Endothelial cell of umbilical vein (primary cell): ENCODE measurements around the gene SH3PXD2A. TPM values are rescaled to one million over a fixed set of nuclear protein-coding genes. Genes with fewer than 3 reads are reported as not detected.

Experiments used
- BruUV-seq: library from RNA; stranded (reverse); fragments of 400-500 nt; replicated peaks from 2 replicates; lab custom pipeline; 2021; lab: Mats Ljungman, UMichigan
- CTCF ChIA-PET: fragments of 300-600, 350-600 bp; sonication (Branson Sonifier 250); formaldehyde crosslinking; loops from one replicate; lab custom pipeline; 2021; ENCODE audit warnings: antibody characterized with exemption, inconsistent platforms; lab: Charles Lee
- POLR2A ChIA-PET: fragments of 300-600, 350-600 bp; sonication (Branson Sonifier 250); formaldehyde crosslinking; loops from one replicate; lab custom pipeline; 2021; ENCODE audit warnings: antibody characterized with exemption, inconsistent platforms; lab: Charles Lee
- DNase-seq: peaks from one replicate; pipeline ENCODE4 v3.0.0-alpha.2; 2011; ENCODE audit warnings: low read depth, low spot score
- FAIRE-seq: peaks from 2 replicates; lab custom pipeline; 2011; peaks lifted over from hg19 to GRCh38; lab: Jason Lieb, UNC
- H2AFZ ChIP-seq: 2 replicates; pipeline ENCODE4 v1.6.0; 2012; ENCODE audit warnings: low read depth, low read length, control low read depth, inconsistent platforms
- H3K27ac ChIP-seq: 2 replicates; pipeline ENCODE4 v1.5.1; 2011; ENCODE audit warnings: low read depth, mild to moderate bottlenecking, control low read depth, low read length, moderate library complexity; ENCODE audit not compliant: insufficient read depth
- H3K27me3 ChIP-seq, 2 experiments: 2 replicates each; pipeline versions ENCODE4 v1.6.0 to v1.6.1; 2011; ENCODE audit warnings: low read length in 2 of 2, mixed read lengths in 1 of 2; ENCODE audit not compliant: control insufficient read depth in 2 of 2, insufficient read depth in 2 of 2
- H3K36me3 ChIP-seq, 2 experiments: 2 replicates in 1 of 2; 3 replicates in 1 of 2; pipeline ENCODE4 v1.5.1; 2011; ENCODE audit warnings: low read length in 2 of 2, mild to moderate bottlenecking in 1 of 2, moderate library complexity in 1 of 2; ENCODE audit not compliant: control insufficient read depth in 2 of 2, insufficient read depth in 2 of 2; ENCODE audit errors: extremely low read depth in 1 of 2
- H3K4me1 ChIP-seq: 3 replicates; pipeline ENCODE4 v1.5.1; 2011; ENCODE audit warnings: mild to moderate bottlenecking, low read length; ENCODE audit not compliant: control insufficient read depth, insufficient read depth; ENCODE audit errors: extremely low read depth
- H3K4me2 ChIP-seq: 2 replicates; pipeline ENCODE4 v1.6.1; 2011; ENCODE audit warnings: low read length, control low read depth, mixed read lengths; ENCODE audit not compliant: insufficient read depth
- H3K4me3 ChIP-seq, 3 experiments: fragments of 200-600 bp in 1 of 3; sonication (generic), shearing (Covaris generic) in 1 of 3; replicated peaks in 1 of 3; 2 replicates each; pipeline ENCODE4 v1.5.1; 2011 to 2016; ENCODE audit warnings: control low read depth in 3 of 3, low read length in 3 of 3, mild to moderate bottlenecking in 2 of 3, inconsistent platforms in 1 of 3, low read depth in 1 of 3, moderate library complexity in 1 of 3; ENCODE audit not compliant: insufficient read depth in 1 of 3
- H3K79me2 ChIP-seq: 2 replicates; pipeline ENCODE4 v1.6.0; 2012; ENCODE audit warnings: low read length, inconsistent platforms; ENCODE audit not compliant: control insufficient read depth, insufficient read depth
- H3K9ac ChIP-seq: replicated peaks from 2 replicates; pipeline ENCODE3; 2011; ENCODE audit warnings: low read length, control low read depth; ENCODE audit not compliant: insufficient read depth; ENCODE audit errors: extremely low read depth
- H3K9me1 ChIP-seq: replicated peaks from 3 replicates; pipeline ENCODE4 v1.6.0; 2011; ENCODE audit warnings: mild to moderate bottlenecking, low read length; ENCODE audit not compliant: control insufficient read depth, insufficient read depth; ENCODE audit errors: extremely low read depth
- H3K9me3 ChIP-seq: replicated peaks from 2 replicates; pipeline ENCODE4 v1.5.1; 2012; ENCODE audit warnings: low read length, inconsistent platforms; ENCODE audit not compliant: control insufficient read depth, insufficient read depth
- H4K20me1 ChIP-seq: replicated peaks from 2 replicates; pipeline ENCODE3; 2011; ENCODE audit warnings: mild to moderate bottlenecking, low read length; ENCODE audit not compliant: control insufficient read depth, insufficient read depth; ENCODE audit errors: extremely low read depth
- EZH2 ChIP-seq: IDR thresholded peaks from 2 replicates; pipeline ENCODE4 v1.6.1; 2012; ENCODE audit warnings: borderline replicate concordance, low read depth, mild to moderate bottlenecking, moderate library complexity, low read length, inconsistent platforms; ENCODE audit not compliant: severe bottlenecking
- FOS ChIP-seq: IDR thresholded peaks from 2 replicates; pipeline ENCODE4 v1.6.1; 2011; ENCODE audit warnings: mild to moderate bottlenecking, low read length, moderate library complexity, borderline replicate concordance; ENCODE audit not compliant: insufficient read depth
- GATA2 ChIP-seq: IDR thresholded peaks from 2 replicates; pipeline ENCODE4 v1.7.0; 2011; ENCODE audit warnings: low read depth, mild to moderate bottlenecking, moderate library complexity, mixed read lengths, low read length; ENCODE audit not compliant: insufficient read length, insufficient read depth
- JUN ChIP-seq: IDR thresholded peaks from 2 replicates; pipeline ENCODE4 v1.6.1; 2011; ENCODE audit warnings: borderline replicate concordance, low read depth; ENCODE audit not compliant: insufficient read length, insufficient read depth
- POLR2A ChIP-seq: IDR thresholded peaks from 2 replicates; pipeline ENCODE4 v1.6.1; 2012; ENCODE audit warnings: low read depth, mild to moderate bottlenecking, control low read depth, low read length
- dilution Hi-C: fragments of 300-500 bp; cut with MboI; formaldehyde crosslinking; loops from one replicate; pipeline ENCODE4 v1.15.0; 2019; ENCODE audit warnings: low sequenced_read_pairs; ENCODE audit not compliant: extremely low pct_ligation_motif_present
- intact Hi-C: fragments of 100-400 bp; cut with micrococcal nuclease; formaldehyde crosslinking; loops from one replicate; pipeline ENCODE4 v1.10.0; 2022
- polyA plus RNA-seq, 4 experiments: library from polyadenylated mRNA; depleted of rRNA in 3 of 4; stranded (reverse) in 3 of 4; unstranded in 1 of 4; fragments of >200 nt; gene quantifications; 2 replicates each; pipeline versions ENCODE4 v1.2.1 to v1.2.3, GENCODE V29; 2011 to 2012; ENCODE audit warnings: missing spikeins in 1 of 4
- total RNA-seq: library from RNA; stranded (reverse); gene quantifications from 2 replicates; pipeline ENCODE4 v1.2.3, GENCODE V29; 2021
- TF ChIP-seq, protein P1 (sequence below), 2 donors: IDR thresholded peaks; 1 replicate in 1 of 2; 2 replicates in 1 of 2; pipeline ENCODE4 v1.5.1; 2011; ENCODE audit warnings: low read length in 2 of 2, mild to moderate bottlenecking in 2 of 2, moderate library complexity in 2 of 2, control low read depth in 1 of 2, inconsistent platforms in 1 of 2, low read depth in 1 of 2; ENCODE audit not compliant: insufficient read depth in 1 of 2; ENCODE audit errors: extremely low read depth in 1 of 2
- TF ChIP-seq, protein P2 (sequence below): IDR thresholded peaks from 2 replicates; pipeline ENCODE4 v1.6.1; 2011; ENCODE audit not compliant: insufficient read depth, insufficient read length

The SH3PXD2A gene
- total and polyA plus RNA-seq, 2 donors (not counting 3 experiments of a cell fraction or from before 2014, with no cell fraction given): 1.4 to 5.1 TPM

DNA sequence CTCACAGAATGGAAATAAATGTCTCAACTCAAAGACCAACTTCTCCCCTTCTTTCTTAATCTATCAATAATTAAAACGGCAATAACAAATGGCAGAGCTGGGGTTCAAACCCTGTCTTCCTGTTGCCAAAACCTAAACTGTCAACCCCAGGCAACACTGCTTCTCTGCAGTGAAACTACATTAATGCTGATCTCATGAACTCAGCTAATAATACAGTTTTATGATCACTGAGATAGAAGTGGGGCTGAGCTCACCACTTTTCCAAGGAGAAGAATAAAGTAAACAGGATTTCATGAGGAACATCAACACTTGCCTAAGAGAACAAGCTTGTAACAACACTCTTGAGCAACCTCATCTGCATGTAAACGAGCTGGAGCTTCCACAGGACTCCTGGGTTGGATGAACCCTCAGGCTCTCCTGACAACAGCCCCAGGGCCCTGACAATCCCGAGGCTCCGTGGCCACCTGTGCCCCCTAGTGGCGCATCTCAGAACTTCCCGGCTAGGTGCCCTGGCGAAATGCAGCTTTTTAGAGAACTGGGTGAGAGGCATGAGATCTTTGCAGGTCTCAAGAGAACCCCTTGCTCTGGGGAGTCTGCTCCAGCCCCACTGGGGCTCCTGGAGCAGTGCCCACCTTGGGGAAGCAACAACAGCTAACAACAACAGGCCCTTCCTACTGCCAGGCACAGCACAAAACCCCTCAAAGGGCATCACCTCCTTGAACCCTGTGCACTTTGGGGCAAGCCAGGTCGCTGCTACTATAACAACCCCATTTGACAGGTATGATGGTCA, 169.3 kb downstream of the SH3PXD2A start:
- Histone ChIP-seq H3K27ac (no peak overlapping the region), H4K20me1 (no peaks in the 10 kb centered on the region), H3K4me3 (no peak overlapping the region), H3K4me1 (no peaks in the 10 kb centered on the region), H3K36me3 (no peaks in the 10 kb centered on the region), H3K9me3 (no peaks in the 10 kb centered on the region), H3K79me2 (no peaks in the 10 kb centered on the region), H2AFZ (no peak overlapping the region), H3K27me3 (no peaks in the 10 kb centered on the region), H3K4me2 (no peak overlapping the region), H3K9me1 (no peaks in the 10 kb centered on the region), H3K9ac (no peak overlapping the region)
- intact Hi-C loops: loop anchor here (1.0 to 10.0 kb wide), 3 partner anchors 81 to 261 kb away; no protein-coding TSS in a partner anchor
- ChIA-PET POLR2A (no interaction called here), CTCF (interaction anchor here (0.6 to 3.1 kb wide), 48 partner anchors 8 to 269 kb away, joined by 3 to 99 read pairs (median 4); partner anchors contain the start of gene NEURL1)
- DNase-seq: peak; percentile 60
- no peak for TF ChIP-seq FOS
- TF ChIP-seq POLR2A: no peak
- no peak for TF ChIP-seq GATA2
- TF ChIP-seq, protein P1, sequence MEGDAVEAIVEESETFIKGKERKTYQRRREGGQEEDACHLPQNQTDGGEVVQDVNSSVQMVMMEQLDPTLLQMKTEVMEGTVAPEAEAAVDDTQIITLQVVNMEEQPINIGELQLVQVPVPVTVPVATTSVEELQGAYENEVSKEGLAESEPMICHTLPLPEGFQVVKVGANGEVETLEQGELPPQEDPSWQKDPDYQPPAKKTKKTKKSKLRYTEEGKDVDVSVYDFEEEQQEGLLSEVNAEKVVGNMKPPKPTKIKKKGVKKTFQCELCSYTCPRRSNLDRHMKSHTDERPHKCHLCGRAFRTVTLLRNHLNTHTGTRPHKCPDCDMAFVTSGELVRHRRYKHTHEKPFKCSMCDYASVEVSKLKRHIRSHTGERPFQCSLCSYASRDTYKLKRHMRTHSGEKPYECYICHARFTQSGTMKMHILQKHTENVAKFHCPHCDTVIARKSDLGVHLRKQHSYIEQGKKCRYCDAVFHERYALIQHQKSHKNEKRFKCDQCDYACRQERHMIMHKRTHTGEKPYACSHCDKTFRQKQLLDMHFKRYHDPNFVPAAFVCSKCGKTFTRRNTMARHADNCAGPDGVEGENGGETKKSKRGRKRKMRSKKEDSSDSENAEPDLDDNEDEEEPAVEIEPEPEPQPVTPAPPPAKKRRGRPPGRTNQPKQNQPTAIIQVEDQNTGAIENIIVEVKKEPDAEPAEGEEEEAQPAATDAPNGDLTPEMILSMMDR (IDR thresholded peaks at IDR 0.05; ENCODE audit: extremely low read depth in 1 of 2, insufficient read depth in 1 of 2, low read depth in 1 of 2, low read length in 2 of 2): peak; percentile 92 to 96
- TF ChIP-seq, protein P2, sequence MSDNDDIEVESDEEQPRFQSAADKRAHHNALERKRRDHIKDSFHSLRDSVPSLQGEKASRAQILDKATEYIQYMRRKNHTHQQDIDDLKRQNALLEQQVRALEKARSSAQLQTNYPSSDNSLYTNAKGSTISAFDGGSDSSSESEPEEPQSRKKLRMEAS: no peak
- TF ChIP-seq JUN: no peak
- no peak for TF ChIP-seq EZH2
- dilution Hi-C loops: no loop called here
- BruUV-seq: no TSS peak
- peak; percentile 94 for FAIRE-seq
